Germinal center (tissue), 1 donor: ENCODE measurements around the gene AP1M2.
"Not testable (repeated sequence)": the region's sequence is repeated elsewhere in the genome, so short reads cannot be mapped to it uniquely, and the experiment has no call there.

ENCODE experiments used
- DNase-seq: peaks from one replicate; pipeline ENCODE4 v3.0.0; 2012; ENCODE audit warnings: mixed read lengths, low spot score

Gene AP1M2

GRCh38 chr19:10538204-10538983, 48.7 kb downstream of the AP1M2 start:
- DNase-seq = no peak

GRCh38 chr19:10537668-10538067, 49.4 kb downstream of the AP1M2 start:
- no peak for DNase-seq

GRCh38 chr19:10535613-10536012, 51.5 kb downstream of the AP1M2 start:
- DNase-seq = no peak

GRCh38 chr19:10533646-10534386, 53.3 kb downstream of the AP1M2 start:
- no peak for DNase-seq

GRCh38 chr19:10532457-10532856, 54.7 kb downstream of the AP1M2 start:
- DNase-seq = no peak

- not testable (repeated sequence) for DNase-seq
Measured at GRCh38 chr19:10526887-10527286, 60.2 kb downstream of the AP1M2 start.

- DNase-seq = no peak
Measured at GRCh38 chr19:10525636-10526035, 61.5 kb downstream of the AP1M2 start.

- DNase-seq = no peak
Measured at GRCh38 chr19:10523135-10523636, 63.9 kb downstream of the AP1M2 start.
